Suppressor macrophage treated with lipopolysaccharide for 1 hour (primary cell): ENCODE results near the gene WDFY1.
"Not testable (repeated sequence)": the region's sequence is repeated elsewhere in the genome, so short reads cannot be mapped to it uniquely, and the experiment has no call there.

ENCODE experiments used
- DNase-seq, 3 donors: peaks; one replicate each; pipeline ENCODE4 v3.0.0-alpha.2; 2020 to 2022

Gene WDFY1

GRCh38 chr2:223894968-223895367 is 50.2 kb downstream of the WDFY1 start:
- no peak for DNase-seq

GRCh38 chr2:223894009-223894408 is 51.1 kb downstream of the WDFY1 start:
- no peak for DNase-seq

DNA sequence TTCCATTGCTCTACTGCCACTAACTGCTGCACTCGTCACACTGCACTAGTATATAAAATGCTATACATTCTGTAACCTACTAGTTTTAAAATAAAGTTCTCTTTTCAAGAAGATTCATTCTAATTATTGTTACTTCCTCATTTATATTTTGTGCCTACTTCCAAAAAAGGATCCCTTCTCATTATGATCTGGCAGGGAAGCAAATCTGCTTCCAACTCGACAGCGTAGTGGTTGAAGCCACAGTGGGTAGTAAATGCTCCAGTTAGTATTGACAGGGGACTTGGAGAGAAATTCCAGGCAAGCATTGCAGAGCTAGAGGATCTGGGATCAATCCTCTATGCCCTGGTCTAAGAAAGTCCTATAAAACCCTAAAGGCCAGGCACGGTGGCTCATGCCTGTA is 54.4 kb downstream of the WDFY1 start:
- peak in 2 of 3 donors; percentile 29 to 40 for DNase-seq

DNA sequence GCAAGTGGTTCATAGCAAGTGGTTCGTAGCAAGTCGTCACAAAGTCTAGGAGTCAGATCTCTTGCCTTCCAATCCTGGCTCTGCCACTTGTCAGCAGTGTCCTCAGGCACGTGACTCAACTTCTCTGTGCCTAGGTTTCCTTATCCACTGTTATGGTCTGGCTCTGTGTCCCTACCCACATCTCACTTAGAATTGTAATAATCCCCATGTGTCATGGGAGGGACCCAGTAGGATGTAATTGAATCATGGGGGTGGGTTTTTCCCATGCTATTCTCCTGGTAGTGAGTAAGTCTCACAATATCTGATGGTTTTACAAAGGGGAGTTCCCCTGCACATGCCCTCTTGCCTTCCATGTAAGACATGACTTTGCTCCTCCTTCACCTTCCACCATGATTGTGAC is 55.9 kb downstream of the WDFY1 start:
- DNase-seq = peak; percentile 71 to 94 (median 82)

DNA sequence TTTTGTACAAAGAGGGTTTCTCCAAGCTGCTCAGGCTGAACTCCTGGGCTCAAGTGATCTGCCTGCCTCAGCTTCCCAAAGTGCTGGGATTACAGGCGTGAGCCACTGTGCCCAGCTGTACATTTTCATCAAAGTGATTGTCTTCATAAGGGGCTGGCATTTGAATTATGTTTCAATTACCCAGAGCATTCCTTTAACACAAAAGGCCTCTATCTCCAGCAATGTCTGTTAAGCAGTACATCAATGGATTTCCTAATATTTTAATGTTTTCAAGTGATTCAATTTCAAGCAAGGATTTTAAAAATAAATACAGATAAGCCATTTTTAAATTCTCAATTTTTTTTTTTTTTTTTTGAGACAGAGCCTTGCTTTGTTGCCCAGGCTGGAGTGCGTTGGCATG is 56.9 kb downstream of the WDFY1 start:
- DNase-seq = no peak

DNA sequence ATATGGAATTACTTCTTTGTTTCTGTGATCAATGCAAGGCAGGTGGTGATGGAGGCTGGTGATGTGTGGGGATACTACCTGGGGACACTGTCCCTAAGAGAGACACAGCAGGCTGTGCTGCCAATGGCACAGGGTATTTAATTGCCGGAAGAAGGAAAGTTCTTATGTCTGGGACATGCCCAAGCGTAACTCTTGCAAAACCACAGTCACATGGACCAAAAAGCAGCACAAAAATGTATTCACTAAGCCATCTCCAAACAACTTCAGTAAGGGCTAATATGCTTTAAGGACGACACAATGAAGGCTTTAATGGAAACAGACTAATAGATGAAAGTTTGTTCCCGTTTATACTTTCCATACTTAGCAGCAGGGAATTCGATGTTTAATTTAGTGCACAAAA is 58.0 kb downstream of the WDFY1 start:
- DNase-seq = peak; percentile 55 to 65 (median 63)

GRCh38 chr2:223886726-223887125 is 58.4 kb downstream of the WDFY1 start:
- DNase-seq = peak in 1 of 3 donors; percentile 46

DNA sequence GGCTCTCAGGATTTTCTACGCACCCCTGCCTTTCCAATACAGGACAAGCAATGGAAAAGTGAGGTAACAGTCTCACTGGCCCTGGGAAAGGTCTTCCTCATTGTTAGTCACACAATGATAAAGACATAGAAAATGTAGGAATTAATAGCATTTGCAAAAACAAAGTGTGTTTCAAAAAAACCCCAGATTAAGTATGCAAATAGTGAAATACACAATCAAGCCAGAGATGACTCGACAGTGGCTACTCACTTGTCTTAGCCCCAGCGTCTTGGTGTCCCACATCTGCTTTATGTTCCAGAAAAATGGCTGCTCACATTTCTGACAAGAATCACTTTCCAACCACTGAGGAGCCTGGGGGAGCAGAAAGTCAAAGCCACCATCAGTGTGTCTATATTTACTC is 60.7 kb downstream of the WDFY1 start:
- peak in 1 of 3 donors; percentile 75 for DNase-seq

- DNase-seq = no peak
Measured at GRCh38 chr2:223882715-223883114, 62.4 kb downstream of the WDFY1 start.

- no peak for DNase-seq
Measured at GRCh38 chr2:223880796-223881195, 64.3 kb downstream of the WDFY1 start.

GRCh38 chr2:223877721-223878410 is 67.3 kb downstream of the WDFY1 start:
- DNase-seq = peak; percentile 51 to 77 (median 55)

DNA sequence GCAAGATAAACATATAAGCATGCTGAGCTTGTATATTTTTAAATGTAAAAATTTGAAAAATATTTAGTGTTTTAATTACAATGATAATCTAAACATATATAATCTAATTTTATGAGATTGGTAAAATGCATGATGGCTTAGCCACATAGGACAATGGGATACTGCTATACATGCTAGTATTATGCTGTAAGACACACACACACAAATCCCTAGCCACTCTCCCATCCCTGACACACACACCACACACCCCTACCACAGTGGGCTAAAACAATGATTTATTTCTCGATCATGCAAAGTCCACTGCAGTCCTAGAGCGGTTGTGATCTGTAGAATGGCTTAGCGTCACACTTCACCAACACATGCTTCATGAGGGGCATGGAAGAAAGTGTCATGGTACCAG is 71.5 kb downstream of the WDFY1 start:
- DNase-seq = no peak

DNA sequence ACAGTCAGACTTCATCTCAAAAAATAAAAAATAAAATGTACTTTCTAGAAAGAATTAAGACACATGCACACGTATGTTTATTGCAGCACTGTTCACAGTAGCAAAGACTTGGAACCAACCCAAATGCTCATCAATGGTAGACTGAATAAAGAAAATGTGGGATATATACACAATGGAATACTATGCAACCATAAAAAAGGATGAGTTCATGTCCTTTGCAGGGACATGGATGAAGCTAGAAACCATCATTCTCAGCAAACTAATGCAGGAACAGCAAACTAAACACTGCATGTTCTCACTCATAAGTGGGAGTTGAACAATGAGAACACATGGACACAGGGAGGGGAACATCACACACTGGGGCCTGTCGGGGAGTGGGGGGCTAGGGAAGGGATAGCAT is 72.4 kb downstream of the WDFY1 start:
- not testable (repeated sequence) for DNase-seq

- not testable (repeated sequence) for DNase-seq
Measured at GRCh38 chr2:223871661-223872060, 73.5 kb downstream of the WDFY1 start.

DNA sequence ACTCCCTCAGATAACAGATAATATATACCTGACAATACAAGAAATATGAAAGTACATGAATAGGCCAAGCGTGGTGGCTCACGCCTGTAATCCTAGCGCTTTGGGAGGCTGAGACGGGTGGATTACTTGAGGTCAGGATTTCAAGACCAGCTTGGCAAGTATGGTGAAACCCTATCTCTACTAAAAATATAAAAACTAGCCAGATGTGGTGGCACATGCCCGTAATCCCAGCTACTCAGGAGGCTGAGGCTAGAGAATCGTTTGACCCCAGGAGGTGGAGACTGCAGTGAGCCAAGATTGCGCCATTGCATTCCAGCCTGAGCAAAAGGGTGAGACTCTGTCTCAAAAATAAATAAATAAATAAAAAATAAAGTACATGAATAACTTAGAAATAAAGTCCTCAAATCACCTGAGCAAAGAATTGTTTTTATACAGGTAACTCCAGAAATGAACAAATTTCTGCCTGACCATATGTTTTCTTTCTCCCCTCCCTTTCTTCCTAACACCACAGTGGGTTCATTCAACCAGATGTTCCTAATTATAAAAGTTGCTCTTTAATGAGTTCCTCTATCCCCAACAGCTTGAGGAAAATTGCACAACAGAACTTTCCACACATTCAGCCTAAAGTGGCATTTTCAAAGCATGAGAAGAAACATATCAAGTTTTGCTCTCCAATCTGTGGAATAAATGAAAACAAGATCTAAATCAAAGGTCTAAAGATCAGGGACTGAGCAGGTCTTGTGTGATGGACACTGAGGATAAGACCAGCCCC is 74.1 kb downstream of the WDFY1 start:
- DNase-seq = peak; percentile 18 to 46 (median 40)

DNA sequence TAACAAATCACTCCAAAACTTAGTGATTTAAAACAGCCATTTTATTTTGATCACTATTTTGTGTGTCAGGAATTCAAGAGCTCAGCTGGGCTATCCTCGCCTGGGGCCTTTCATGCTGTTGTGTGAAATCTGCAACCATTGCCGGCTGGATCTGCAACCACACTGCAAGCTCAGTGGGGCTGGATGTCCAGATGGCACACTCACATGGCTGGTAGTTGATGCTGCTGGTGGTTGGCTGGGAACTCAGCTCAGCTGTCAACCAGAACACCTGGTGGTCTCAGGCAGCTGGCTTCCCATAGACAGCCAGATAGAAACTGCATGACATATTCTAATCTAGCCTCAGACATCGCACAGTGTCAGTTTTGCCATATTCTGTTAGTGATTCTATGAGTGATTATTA is 77.1 kb downstream of the WDFY1 start:
- no peak for DNase-seq

GRCh38 chr2:223865907-223866508 is 79.1 kb downstream of the WDFY1 start:
- DNase-seq = no peak

GRCh38 chr2:223865124-223865523 is 80.0 kb downstream of the WDFY1 start:
- no peak for DNase-seq

DNA sequence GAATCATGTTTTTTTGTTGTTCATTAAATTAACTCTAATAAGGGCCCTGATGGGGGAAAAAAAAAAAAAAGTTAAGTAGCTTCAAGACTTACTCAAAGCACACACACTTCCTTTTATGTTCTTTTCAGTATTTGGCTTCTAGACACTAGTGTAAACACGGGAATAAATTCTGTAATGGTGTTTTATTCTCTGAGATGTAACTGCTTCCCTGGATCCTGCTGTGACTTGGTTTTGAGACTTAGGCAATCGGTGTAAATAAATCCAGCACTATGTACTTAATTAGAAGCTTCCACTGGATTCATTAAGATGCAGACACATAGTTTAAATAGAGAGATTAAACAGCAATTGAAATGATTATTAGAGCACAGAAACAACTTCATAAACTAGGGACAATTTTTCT is 81.6 kb downstream of the WDFY1 start:
- no peak for DNase-seq

- no peak for DNase-seq
Measured at GRCh38 chr2:223860809-223861738, 84.1 kb downstream of the WDFY1 start.

- no peak for DNase-seq
Measured at GRCh38 chr2:223859070-223859469, 86.1 kb downstream of the WDFY1 start.

GRCh38 chr2:223856584-223856983 is 88.6 kb downstream of the WDFY1 start:
- DNase-seq = no peak

DNA sequence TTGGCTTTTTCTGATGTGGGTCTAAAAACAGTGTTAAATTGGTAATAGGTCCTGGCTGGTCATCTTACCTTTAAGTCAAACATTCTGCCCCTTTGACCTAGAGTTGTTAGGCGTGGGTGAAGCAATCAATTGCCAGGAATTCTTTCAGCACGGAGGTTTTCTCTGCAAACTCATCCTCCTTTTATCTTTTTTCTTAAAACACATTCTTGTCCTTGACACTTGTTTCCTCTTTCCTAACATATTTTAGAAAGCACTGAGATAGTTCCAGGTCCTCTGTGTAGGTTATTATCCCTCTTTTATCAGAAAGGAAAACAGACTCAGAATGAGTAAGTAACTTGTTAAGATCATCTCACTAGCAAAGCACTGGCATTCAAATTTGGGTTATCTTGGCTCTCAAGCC is 89.1 kb downstream of the WDFY1 start:
- no peak for DNase-seq
